Measurements from ENCODE around the gene AFAP1L2.
"Not testable (repeated sequence)": the region's sequence is repeated elsewhere in the genome, so short reads cannot be mapped to it uniquely, and the experiment has no call there.

DNA sequence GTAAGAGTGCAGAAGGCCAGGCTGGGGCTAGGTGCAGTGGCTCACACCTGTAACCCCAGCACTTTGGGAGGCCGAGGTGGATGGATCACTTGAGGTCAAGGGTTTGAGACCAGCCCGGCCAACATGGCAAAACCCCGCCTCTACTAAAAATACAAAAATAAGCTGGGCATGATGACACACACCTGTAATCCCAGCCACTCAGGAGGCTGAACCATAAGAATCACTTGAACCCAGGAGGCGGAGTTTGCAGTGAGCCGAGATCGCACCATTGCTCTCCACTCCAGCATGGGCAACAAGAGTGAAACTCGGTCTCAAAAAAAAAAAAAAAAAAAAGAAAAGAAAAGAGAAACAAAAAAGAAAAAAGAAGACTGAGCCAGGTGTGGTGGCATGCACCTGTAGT lies 55.2 kb downstream of the AFAP1L2 start:
- TF ChIP-seq POLR2A, POLR2AphosphoS5 (IDR thresholded peaks at IDR 0.05; ENCODE audit: low read depth, low read length): not testable (repeated sequence)
